MCF 10A (cell line): ENCODE measurements around the gene VPS37D. TPM values are rescaled to one million over a fixed set of nuclear protein-coding genes. Genes with fewer than 3 reads are reported as not detected.
A peak's percentile ranks its signal among the peaks of the same experiment; 100 is the strongest.

Source experiments
- BruUV-seq: library from RNA; stranded (reverse); fragments of 400-500 nt; replicated peaks from 2 replicates; lab custom pipeline; 2021; lab: Mats Ljungman, UMichigan
- CTCF ChIA-PET: fragments of 300-600 bp; sonication (Branson Sonifier 250); formaldehyde crosslinking; extraction: SDS; loops from one replicate; lab custom pipeline; 2021; ENCODE audit warnings: antibody characterized with exemption, inconsistent platforms; lab: Yijun Ruan, JAX
- POLR2A ChIA-PET: fragments of 300-600, 350-650 bp; sonication (Branson Sonifier 250); formaldehyde crosslinking; extraction: SDS; loops from one replicate; lab custom pipeline; 2020; ENCODE audit warnings: antibody characterized with exemption, inconsistent platforms; lab: Yijun Ruan, JAX
- DNase-seq: peaks from one replicate; pipeline ENCODE4 v3.0.0-alpha.2; 2018; ENCODE audit not compliant: unreplicated experiment
- H3K27ac Mint-ChIP-seq: one replicate; pipeline ENCODE4 v1.8.0; 2022; ENCODE audit warnings: mild to moderate bottlenecking, low read depth, mixed read lengths; ENCODE audit not compliant: unreplicated experiment
- H3K27me3 Mint-ChIP-seq: one replicate; pipeline ENCODE4 v1.8.0; 2022; ENCODE audit warnings: mixed read lengths; ENCODE audit not compliant: insufficient read depth, unreplicated experiment
- H3K36me3 Mint-ChIP-seq: one replicate; pipeline ENCODE4 v1.8.0; 2022; ENCODE audit warnings: mild to moderate bottlenecking, moderate library complexity, mixed read lengths; ENCODE audit not compliant: insufficient read depth, unreplicated experiment
- H3K4me1 Mint-ChIP-seq: one replicate; pipeline ENCODE4 v1.8.0; 2022; ENCODE audit warnings: mixed read lengths; ENCODE audit not compliant: insufficient read depth, unreplicated experiment
- H3K4me3 Mint-ChIP-seq: one replicate; pipeline ENCODE4 v1.8.0; 2022; ENCODE audit warnings: mild to moderate bottlenecking, moderate library complexity, mixed read lengths; ENCODE audit not compliant: unreplicated experiment
- H3K9me3 Mint-ChIP-seq: one replicate; pipeline ENCODE4 v1.8.0; 2022; ENCODE audit warnings: mixed read lengths; ENCODE audit not compliant: unreplicated experiment
- CTCF ChIP-seq: fragments of 200-600 bp; IDR thresholded peaks from one replicate; pipeline ENCODE4 v1.8.0; 2022; ENCODE audit warnings: antibody characterized with exemption, mild to moderate bottlenecking; ENCODE audit not compliant: unreplicated experiment
- intact Hi-C: fragments of 100-400 bp; cut with micrococcal nuclease; formaldehyde crosslinking; loops from 2 replicates; pipeline ENCODE4 v1.14.1; 2022
- total RNA-seq: library from RNA; stranded (reverse); gene quantifications from 2 replicates; pipeline ENCODE4 v1.2.3, GENCODE V29; 2022

Gene VPS37D
- total RNA-seq, 1 experiment from 2014 or later, result 0.44 TPM

GRCh38 chr7:73679709-73680108 lies 12.1 kb downstream of the VPS37D start:
- no TSS peak for BruUV-seq
- intact Hi-C loops, result no loop called here
- DNase-seq, result no peak
- Mint-ChIP-seq H3K27ac (no peak overlapping the region), H3K4me1 (peaks cover 18% of the 10 kb centered on the region), H3K9me3 (no peaks in the 10 kb centered on the region), H3K27me3 (no peaks in the 10 kb centered on the region), H3K4me3 (no peak overlapping the region), H3K36me3 (peaks cover 15% of the 10 kb centered on the region)
- ChIA-PET POLR2A (interaction anchor here (0.8 to 1.9 kb wide), 3 partner anchors 25 to 123 kb away, joined by 3 to 5 read pairs (median 5); partner anchors contain the start of gene BCL7B), CTCF (interaction anchor here (1.9 kb wide), 1 partner anchor 73 kb away, joined by 7 read pairs; no protein-coding TSS in a partner anchor)
- no peak for TF ChIP-seq CTCF

- peaks cover 18% of the 10 kb centered on the region for H3K4me1 Mint-ChIP-seq
- ChIA-PET CTCF (interaction anchor here (0.7 to 2.0 kb wide), 3 partner anchors 23 to 74 kb away, joined by 3 to 10 read pairs (median 4); no protein-coding TSS in a partner anchor), POLR2A (interaction anchor here (0.7 to 1.9 kb wide), 6 partner anchors 24 to 124 kb away, joined by 3 to 7 read pairs (median 5); partner anchors contain the start of gene BCL7B)
- H3K9me3 Mint-ChIP-seq, result no peaks in the 10 kb centered on the region
- no peak for TF ChIP-seq CTCF
- intact Hi-C loops, result no loop called here
- no peak for DNase-seq
- peaks cover 15% of the 10 kb centered on the region for H3K36me3 Mint-ChIP-seq
- no peaks in the 10 kb centered on the region for H3K27me3 Mint-ChIP-seq
- BruUV-seq, result no TSS peak
- H3K4me3 Mint-ChIP-seq, result peak overlapping the region; percentile 94
- H3K27ac Mint-ChIP-seq, result no peak overlapping the region
Measured at GRCh38 chr7:73680501-73680900, 12.9 kb downstream of the VPS37D start.

- intact Hi-C loops, result no loop called here
- Mint-ChIP-seq H3K9me3 (no peaks in the 10 kb centered on the region), H3K36me3 (peaks cover 18% of the 10 kb centered on the region), H3K27ac (peak overlapping the region; percentile 97), H3K4me1 (peaks cover 18% of the 10 kb centered on the region), H3K4me3 (peak overlapping the region; percentile 94), H3K27me3 (no peaks in the 10 kb centered on the region)
- ChIA-PET CTCF (interaction anchor here (0.7 to 2.0 kb wide), 3 partner anchors 23 to 74 kb away, joined by 3 to 10 read pairs (median 4); no protein-coding TSS in a partner anchor), POLR2A (interaction anchor here (0.6 to 1.9 kb wide), 6 partner anchors 26 to 175 kb away, joined by 3 to 7 read pairs (median 5); partner anchors contain the start of gene BCL7B)
- no TSS peak for BruUV-seq
- no peak for TF ChIP-seq CTCF
- DNase-seq, result peak; percentile 41
Measured at GRCh38 chr7:73681031-73681430, 13.4 kb downstream of the VPS37D start.

GRCh38 chr7:73682745-73683055 lies 15.1 kb downstream of the VPS37D start:
- H3K27me3 Mint-ChIP-seq, result no peaks in the 10 kb centered on the region
- peaks cover 18% of the 10 kb centered on the region for H3K4me1 Mint-ChIP-seq
- DNase-seq, result no peak
- POLR2A ChIA-PET, result interaction anchor here (0.7 kb wide), 1 partner anchor 18 kb away, joined by 3 read pairs; no protein-coding TSS in a partner anchor
- H3K9me3 Mint-ChIP-seq, result no peaks in the 10 kb centered on the region
- CTCF ChIA-PET, result interaction anchor here (1.2 kb wide), 1 partner anchor 10 kb away, joined by 3 read pairs; no protein-coding TSS in a partner anchor
- no TSS peak for BruUV-seq
- H3K4me3 Mint-ChIP-seq, result peak overlapping the region; percentile 94
- intact Hi-C loops, result loop anchor here (1.0 to 2.0 kb wide), 3 partner anchors 36 to 69 kb away; partner anchors contain the start of genes MLXIPL and STX1A
- peak overlapping the region; percentile 97 for H3K27ac Mint-ChIP-seq
- H3K36me3 Mint-ChIP-seq, result peaks cover 27% of the 10 kb centered on the region
- no peak for TF ChIP-seq CTCF
